ENCODE measurements around the gene SLC22A6. TPM values are rescaled to one million over a fixed set of nuclear protein-coding genes. Genes with fewer than 3 reads are reported as not detected.
"Not testable (repeated sequence)": the region's sequence is repeated elsewhere in the genome, so short reads cannot be mapped to it uniquely, and the experiment has no call there.

The SLC22A6 gene
- total RNA-seq, 4 donors from 2014 or later = not detected

GRCh38 chr11:62948765-62949320 lies 35.9 kb downstream of the SLC22A6 start:
- Histone ChIP-seq H3K27ac (no peak overlapping the region), H3K4me1 (no peaks in the 10 kb centered on the region), H3K9me3 (no peaks in the 10 kb centered on the region), H3K36me3 (no peaks in the 10 kb centered on the region), H3K4me3 (replicated peaks in 1 of 3) (no peak overlapping the region), H3K27me3 (no peaks in the 10 kb centered on the region)
- no peak for DNase-seq
- 84 to 88% methylated on average over 6 of the region's 7 CpGs for WGBS, 2 donors
- TF ChIP-seq, protein P1, sequence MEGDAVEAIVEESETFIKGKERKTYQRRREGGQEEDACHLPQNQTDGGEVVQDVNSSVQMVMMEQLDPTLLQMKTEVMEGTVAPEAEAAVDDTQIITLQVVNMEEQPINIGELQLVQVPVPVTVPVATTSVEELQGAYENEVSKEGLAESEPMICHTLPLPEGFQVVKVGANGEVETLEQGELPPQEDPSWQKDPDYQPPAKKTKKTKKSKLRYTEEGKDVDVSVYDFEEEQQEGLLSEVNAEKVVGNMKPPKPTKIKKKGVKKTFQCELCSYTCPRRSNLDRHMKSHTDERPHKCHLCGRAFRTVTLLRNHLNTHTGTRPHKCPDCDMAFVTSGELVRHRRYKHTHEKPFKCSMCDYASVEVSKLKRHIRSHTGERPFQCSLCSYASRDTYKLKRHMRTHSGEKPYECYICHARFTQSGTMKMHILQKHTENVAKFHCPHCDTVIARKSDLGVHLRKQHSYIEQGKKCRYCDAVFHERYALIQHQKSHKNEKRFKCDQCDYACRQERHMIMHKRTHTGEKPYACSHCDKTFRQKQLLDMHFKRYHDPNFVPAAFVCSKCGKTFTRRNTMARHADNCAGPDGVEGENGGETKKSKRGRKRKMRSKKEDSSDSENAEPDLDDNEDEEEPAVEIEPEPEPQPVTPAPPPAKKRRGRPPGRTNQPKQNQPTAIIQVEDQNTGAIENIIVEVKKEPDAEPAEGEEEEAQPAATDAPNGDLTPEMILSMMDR (IDR thresholded peaks at IDR 0.05) = no peak
- TF ChIP-seq POLR2A (IDR thresholded peaks at IDR 0.05) = no peak
- intact Hi-C loops (cut with DNase I) = no loop called here

- H3K36me3 ChIP-seq; H3K9me3 ChIP-seq; DNase-seq; H3K4me1 ChIP-seq; intact Hi-C loops (cut with DNase I); H3K27ac ChIP-seq; H3K27me3 ChIP-seq; H3K4me3 ChIP-seq (replicated peaks in 1 of 3): not testable (repeated sequence)
- 95 to 98% methylated on average over 10 of the region's 10 CpGs for WGBS, 2 donors
Measured at GRCh38 chr11:62945538-62945937, 39.2 kb downstream of the SLC22A6 start.

GRCh38 chr11:62937528-62937927 lies 47.2 kb downstream of the SLC22A6 start:
- H3K4me3 ChIP-seq (replicated peaks in 1 of 3); DNase-seq; H3K27ac ChIP-seq; H3K9me3 ChIP-seq; intact Hi-C loops (cut with DNase I); H3K4me1 ChIP-seq; H3K27me3 ChIP-seq; H3K36me3 ChIP-seq: not testable (repeated sequence)
- 89% methylated on average over 2 of the region's 2 CpGs for WGBS, 2 donors

DNA sequence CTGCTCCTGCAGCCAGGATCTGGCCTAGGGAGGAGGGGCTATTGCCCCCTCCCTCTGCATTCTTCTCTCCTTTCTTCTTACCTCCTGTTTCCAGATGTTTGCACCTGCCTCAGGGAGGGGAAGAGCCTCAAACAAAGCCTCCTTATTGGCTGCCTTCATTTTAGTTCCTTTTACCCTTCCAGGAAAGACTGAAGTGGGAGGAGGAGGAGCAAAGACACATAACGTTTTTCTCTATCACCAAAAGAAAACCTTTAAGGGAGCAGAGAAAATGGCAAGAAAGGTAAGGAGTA lies 50.3 kb downstream of the SLC22A6 start:
- DNase-seq = no peak
- no peaks in the 10 kb centered on the region for H3K27me3 ChIP-seq
- intact Hi-C loops (cut with DNase I) = no loop called here
- 49 to 50% methylated on average over 1 of the region's 1 CpG for WGBS, 2 donors
- H3K9me3 ChIP-seq = no peaks in the 10 kb centered on the region
- no peak for TF ChIP-seq POLR2A (IDR thresholded peaks at IDR 0.05)
- TF ChIP-seq, protein P1 (IDR thresholded peaks at IDR 0.05) = no peak
- no peaks in the 10 kb centered on the region for H3K4me1 ChIP-seq
- H3K36me3 ChIP-seq = no peaks in the 10 kb centered on the region
- no peak overlapping the region for H3K27ac ChIP-seq
- H3K4me3 ChIP-seq (replicated peaks in 1 of 3) = no peak overlapping the region

- TF ChIP-seq, protein P1 (IDR thresholded peaks at IDR 0.05) = no peak
- no peak for TF ChIP-seq POLR2A (IDR thresholded peaks at IDR 0.05)
- Histone ChIP-seq H3K9me3 (no peaks in the 10 kb centered on the region), H3K4me1 (no peaks in the 10 kb centered on the region), H3K36me3 (no peaks in the 10 kb centered on the region), H3K27me3 (no peaks in the 10 kb centered on the region), H3K27ac (no peak overlapping the region), H3K4me3 (replicated peaks in 1 of 3) (no peak overlapping the region)
- WGBS, 2 donors = 87 to 95% methylated on average over 5 of the region's 5 CpGs
- DNase-seq = no peak
- intact Hi-C loops (cut with DNase I) = no loop called here
Measured at GRCh38 chr11:62933750-62934495, 50.8 kb downstream of the SLC22A6 start.

- no peaks in the 10 kb centered on the region for H3K36me3 ChIP-seq
- H3K4me3 ChIP-seq (replicated peaks in 1 of 3) = no peak overlapping the region
- WGBS, 2 donors = 67 to 71% methylated on average over 13 of the region's 13 CpGs
- H3K9me3 ChIP-seq = no peaks in the 10 kb centered on the region
- TF ChIP-seq POLR2A (IDR thresholded peaks at IDR 0.05) = no peak
- TF ChIP-seq, protein P1 (IDR thresholded peaks at IDR 0.05) = no peak
- H3K4me1 ChIP-seq = no peaks in the 10 kb centered on the region
- no peaks in the 10 kb centered on the region for H3K27me3 ChIP-seq
- H3K27ac ChIP-seq = no peak overlapping the region
- no peak for DNase-seq
- intact Hi-C loops (cut with DNase I) = no loop called here
Measured at GRCh38 chr11:62933285-62933684, 51.5 kb downstream of the SLC22A6 start.
